NCI-H1930 (cell line): ENCODE measurements around the gene P3H2.

Experiments
- DNase-seq, 2 experiments: peaks; one replicate each; lab custom pipeline; 2025; lab: John Stamatoyannopoulos, UW

Gene P3H2

DNA sequence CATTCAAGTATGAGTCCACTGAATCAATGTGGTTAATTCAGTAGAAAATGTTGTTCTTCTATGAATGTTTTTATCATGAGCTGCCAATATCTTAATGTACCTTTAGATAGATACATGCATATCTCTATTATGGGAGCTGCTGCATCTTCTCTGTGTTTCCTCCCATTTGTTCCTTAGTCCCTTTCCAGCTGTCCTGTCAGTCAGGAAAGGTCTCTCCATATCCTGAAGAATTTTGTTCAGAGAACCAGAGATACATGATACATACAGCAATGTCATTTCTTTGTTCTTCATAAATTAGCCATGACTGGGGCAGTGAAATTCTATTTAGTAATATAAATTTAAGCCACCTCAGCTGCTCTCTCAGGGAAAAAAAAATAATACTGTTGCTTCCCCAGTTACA, 103.7 kb downstream of the P3H2 start:
- DNase-seq, result no peak

DNA sequence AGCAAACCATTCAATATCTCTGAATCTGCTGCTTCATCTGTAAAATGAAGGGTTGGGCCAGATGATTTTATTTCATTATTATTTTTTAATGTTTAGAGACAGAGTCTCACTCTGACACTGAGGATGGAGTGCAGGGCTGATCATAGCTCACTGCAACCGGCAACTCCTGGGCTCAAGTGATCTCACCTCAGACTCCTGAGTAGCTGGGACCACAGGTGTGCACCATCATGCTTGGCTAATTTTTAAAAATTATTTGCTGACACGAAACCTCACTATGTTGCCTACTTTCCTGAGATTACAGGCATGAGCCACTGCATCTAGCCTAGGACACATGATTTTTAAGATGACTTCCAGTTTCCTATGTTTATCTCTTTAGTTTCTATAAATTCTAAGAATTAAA, 105.8 kb downstream of the P3H2 start:
- no peak for DNase-seq

DNA sequence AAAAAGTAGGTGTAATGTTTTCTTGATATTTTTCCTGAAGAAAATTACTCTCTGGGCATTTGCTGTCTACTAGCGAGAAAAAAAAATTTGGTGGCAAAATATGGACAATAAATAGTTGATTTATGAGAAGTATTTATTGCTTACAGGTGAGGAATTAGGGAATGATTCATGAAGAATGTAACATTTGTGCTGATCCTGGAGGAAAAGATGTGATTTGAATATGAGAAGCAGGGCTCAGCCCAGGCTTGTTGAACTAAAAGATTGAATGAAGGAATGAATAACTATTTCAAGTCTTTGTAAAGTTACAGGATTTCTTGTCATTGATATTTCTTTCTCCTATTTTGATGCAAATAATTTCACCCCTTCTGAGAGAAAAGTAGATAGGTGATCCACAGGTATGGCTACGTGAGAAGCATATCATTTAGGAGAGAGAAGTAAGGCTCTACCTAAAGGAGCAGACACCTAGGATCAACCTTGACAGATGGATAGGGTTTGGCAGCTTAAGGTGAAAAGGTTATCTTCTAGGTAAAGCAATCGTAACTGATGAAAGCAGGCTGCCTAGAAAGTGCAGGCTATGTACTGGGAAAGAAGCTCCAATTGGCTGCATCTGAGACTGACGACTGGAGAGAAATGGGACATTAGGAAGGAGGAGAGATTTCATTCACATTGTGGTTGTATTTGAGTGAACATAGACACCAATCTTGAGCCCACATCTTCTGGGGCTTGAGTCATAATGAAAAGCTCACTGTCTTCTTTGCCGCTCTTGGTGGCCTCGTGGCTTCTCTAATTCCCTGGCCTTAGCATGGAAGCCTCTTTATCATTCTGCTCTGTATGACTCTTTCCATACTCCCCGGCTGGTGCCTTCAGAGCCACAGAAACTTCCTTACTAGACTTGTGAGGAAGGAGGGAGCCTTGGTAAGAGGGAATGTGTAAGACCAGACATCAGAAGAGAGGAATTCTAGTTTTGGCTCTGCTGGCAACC, 106.5 kb downstream of the P3H2 start:
- no peak for DNase-seq

DNA sequence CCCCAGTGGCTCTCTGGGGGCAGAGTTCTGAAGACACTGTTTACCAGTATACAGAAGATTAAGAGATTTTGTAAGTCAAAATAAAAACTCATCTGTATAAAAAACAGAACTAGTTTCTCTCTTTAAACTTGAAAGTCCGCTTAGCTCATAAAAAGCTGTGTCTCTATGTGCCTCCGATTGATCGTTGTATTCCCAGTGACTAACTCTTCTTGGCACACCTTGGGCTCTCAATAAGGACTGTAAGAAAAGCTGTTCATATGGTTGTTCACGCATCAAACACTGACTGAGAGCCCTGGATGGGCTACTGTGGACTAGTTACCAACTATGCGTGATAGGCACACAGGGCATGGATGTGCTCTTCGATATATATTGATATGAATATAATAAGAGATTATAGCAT, 107.9 kb downstream of the P3H2 start:
- no peak for DNase-seq

DNA sequence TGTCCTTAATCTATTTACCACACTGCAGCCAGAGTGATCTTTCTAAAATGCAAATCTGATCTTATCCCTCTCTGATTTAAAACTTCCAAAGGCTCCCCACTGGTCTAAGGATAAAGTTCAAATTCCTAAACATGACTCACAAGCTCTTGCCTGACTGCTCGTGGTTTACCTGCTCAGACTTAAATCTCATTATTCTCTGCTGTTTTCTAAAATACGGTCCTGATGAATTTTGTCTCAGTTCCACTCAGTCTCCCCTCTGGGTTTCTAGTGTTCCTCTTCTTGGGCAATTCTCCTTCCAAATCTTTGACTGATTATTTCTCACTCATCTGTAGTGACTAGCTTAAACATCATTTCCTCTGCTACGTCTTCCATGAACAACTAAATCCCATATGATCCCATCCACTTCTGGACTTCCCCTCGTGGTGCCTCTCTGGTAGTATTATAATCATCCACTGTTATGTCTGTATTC, 108.3 kb downstream of the P3H2 start:
- no peak for DNase-seq

DNA sequence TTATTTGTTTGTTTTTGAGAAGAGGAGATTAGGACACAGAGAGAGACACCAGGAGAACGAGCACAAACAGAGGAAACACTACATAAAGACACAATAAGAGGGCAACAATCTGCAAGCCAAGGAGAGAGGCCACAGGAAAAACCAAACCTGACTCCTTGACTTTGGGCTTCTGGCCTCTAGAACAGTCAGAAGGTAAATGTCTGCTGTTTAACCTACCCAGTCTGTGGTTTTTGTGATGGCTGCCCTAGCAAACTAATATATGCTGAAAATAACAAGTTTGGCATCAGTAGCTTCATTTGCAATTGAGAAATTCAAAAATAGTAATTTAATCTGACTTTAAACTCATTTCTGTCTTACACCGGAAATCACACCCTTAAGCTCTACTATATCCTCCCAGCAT, 110.2 kb downstream of the P3H2 start:
- no peak for DNase-seq

DNA sequence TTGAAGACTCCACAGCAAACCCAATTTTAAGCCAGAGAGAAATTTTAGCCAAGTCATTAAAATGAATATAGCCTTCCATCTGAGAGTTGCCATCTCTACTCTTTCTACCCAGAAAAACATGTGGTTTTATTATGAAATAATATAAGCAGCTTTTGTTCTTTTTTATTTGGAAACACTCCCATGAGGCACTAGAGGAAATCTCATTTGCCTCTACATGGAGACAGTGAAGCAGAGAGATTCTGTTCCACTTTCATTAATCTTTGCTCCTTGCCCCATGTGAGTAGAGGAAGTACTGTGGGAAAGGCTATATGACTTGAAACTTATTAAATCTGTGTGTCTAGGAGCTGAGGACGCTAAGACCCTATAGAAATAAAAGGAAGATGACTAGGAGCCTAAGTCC, 111.1 kb downstream of the P3H2 start:
- no peak for DNase-seq

DNA sequence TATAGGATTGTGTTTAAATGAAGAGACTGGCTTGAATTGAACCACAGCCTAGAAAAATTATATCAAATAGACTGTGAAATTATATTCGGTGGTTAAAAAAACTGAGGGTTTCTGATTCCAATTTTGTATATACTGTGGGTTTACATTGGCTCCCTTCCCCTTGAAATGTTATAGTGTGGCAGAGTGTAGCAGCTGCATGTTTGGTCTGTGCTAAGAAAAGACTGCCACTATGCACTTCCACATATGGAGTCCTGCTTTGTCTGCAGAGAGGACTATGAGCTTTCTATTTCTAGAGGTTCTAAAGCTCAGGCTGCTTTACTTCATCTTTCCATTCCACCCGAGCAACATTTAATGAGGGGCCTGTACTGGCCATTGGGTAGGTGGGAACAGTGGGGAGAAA, 112.3 kb downstream of the P3H2 start:
- no peak for DNase-seq

DNA sequence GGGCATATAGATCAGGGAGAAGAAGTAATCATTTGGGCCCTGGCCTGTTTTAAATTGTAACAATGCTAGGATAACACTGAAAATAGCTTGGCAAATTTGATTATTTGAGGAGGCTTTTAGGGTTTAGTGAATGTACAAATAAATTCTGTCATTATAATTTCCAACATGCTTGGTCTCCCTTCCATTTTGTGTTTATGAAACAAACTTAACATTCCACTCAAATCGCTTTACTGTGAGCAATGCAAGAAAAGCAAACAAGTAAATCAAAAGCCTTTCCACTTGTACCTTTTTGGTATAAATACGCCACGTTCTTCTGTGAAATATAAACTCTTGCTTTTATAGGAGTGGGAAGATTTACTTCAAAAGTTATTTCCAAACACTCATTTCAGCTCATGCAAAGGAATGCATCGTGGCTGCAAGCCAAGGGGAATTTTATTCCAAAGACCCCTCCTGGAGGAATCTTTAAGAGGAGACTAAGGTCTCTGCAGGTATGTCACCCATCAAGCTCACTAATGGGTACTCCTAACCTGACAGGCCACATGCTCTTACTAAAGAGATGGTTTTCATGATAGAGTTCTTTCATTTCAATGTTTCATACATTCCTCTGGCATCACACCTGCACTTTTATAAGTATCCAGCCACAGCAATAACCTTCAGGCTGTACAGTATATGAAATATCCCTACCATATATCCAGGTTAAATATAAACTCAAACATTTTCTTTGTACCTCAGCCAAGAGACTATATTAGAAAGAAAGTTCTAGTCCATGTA, 115.2 kb downstream of the P3H2 start:
- DNase-seq, result no peak

DNA sequence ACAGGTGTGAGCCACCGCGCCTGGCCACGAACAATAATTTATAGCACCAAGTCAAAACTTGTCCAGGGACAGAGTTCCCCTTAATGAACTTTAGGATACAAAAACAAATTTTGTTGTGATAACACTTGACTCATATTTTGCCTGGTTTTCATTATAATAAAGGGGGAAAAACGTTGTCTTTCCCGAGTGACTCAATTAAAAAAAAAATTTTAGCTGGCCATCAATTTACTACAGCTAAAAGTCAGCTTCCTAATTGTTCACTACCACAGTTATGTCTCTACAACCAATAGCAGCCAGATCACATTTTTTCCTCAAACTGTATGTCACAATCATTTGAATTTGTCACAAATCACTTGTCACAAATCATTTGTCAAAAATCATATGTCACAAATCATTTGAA, 116.0 kb downstream of the P3H2 start:
- no peak for DNase-seq

DNA sequence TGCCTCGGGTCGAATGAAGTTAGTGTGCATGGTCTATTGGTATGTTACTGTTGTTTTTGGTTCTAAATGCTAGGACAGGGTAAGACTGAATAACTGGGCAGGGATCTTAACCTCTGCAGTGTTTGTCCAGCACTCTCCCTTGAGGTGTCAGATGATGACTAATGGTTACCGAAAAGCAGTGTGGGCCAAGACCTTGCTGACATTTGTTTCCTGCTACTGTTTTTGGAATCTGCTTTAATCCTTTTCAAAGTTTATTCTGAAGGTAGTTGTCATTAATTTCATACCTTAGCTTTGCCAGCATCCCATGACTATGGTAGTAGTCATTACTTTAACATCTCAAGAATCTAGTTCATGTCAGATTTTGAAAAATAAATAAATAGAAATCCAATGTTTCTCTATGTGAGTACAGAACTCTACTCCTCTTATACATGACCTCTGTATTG, 117.0 kb downstream of the P3H2 start:
- no peak for DNase-seq

DNA sequence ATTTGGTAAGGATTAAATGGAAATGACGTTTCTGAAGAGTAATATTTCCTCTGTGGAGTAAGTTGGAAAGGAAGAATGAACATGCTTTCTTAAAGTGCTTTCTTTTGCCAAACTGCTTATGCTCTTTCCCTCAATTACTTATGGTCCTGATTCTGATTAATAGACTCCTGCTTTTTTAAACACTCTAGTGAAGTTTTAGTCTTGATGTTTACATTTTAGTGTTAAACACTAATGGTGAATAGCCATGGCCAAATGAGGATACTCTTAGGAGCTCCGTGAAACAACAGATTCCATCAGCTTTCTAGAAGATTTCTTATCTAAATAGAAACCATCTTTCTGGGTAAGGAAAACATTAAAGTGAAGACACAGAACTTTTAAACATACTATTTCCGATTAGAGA, 117.6 kb downstream of the P3H2 start:
- no peak for DNase-seq

DNA sequence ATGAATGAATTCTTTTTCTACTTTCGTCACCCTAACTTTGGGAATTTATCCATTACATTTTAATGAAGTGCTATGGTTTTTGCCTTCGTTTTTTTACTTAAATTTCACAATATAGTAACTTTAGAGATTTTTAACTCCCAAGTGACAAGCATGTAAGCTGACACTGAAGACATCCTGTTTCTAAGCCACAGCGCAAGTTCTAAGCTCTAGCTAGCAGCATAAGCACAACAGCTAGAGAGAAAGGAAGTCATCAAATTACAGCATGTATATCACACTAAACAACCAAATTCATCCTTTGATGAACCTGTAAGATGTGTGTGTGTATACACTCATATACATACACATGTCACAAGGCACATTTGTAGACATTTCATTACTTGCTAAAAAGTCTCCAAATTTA, 119.3 kb downstream of the P3H2 start:
- DNase-seq, result no peak

DNA sequence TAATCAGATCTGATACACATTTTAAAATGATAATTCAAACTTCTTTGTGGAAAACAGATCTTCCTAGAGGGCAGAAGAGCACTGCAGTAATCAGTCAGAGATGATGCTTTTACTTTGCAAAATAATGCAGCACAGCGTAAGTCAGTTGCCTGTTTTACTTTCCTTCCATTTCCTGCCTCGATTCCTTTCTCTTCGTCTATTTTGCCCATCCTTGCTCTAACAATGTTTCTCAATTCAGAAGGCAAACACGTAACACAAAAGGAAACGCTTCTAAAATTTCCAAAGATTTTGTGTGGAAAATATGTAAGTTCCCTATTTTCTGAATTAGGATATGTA, 119.9 kb downstream of the P3H2 start:
- DNase-seq, result no peak

DNA sequence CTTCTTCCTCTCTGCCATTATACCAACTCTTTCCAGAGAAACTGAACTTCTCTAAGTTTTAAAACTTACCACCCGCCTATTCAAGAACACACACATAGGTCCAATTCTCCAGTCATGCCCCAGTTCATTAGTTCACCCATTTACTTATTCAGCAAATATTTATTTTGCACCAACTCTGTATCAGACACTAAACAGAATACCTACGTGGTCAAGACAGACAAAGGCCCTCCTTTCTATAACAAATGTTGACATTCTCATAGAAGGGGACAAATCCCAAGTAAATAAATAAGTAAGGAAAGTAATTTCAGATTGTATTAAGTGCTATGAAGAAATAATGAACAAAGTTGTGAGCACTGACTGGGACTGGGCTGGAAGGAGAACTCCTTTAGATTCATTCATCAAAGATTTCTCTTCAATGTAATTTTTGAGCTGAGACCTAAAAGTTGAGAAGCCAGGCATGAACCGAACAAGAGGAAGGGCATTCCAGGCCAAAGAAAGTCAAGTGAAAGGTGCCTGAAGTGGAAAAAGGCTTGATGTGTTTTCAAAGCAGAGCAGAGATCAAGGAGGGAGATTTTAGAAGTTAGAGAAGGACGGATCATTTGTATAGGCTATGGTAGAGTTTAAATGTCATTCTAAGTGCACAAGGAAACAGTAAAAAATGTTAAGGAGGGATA, 120.4 kb downstream of the P3H2 start:
- DNase-seq, result no peak

DNA sequence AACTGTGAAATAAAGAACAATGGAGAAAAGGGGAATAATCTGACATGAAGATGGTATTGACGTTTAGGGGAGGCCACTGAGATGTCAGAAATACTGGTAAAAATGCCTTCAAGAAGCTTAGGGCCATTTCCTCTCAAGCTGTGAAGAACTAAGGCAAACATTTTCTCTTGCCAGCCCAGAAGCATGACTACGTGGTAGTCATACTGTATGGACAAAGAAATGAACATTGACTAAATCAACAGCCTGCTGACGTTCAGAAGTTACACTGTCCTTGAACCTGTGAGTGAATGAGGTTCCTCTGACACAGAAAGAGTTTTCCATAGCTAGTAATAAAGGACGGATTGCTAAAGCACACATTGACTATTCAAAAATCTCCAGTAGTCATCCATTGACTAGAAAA, 121.0 kb downstream of the P3H2 start:
- DNase-seq, result no peak

DNA sequence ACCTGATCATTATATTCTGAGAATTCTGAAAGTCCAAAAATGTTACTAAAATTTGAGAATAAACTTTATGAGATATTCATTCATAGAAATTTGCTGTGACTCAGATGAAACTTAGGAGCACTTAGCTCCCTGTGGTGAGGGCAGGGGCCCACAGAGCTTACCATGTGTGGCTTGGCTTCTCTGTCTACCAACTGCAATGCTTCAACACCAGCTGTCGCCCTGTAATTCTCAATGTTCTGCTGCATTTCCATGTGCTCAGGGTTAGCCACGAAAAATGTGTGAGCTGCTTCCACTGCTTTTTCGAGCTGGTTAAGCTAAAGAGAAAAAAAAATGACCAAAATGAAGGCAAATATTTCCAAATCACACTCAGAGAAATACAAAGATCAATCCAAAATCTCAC, 125.6 kb downstream of the P3H2 start:
- DNase-seq, result no peak

DNA sequence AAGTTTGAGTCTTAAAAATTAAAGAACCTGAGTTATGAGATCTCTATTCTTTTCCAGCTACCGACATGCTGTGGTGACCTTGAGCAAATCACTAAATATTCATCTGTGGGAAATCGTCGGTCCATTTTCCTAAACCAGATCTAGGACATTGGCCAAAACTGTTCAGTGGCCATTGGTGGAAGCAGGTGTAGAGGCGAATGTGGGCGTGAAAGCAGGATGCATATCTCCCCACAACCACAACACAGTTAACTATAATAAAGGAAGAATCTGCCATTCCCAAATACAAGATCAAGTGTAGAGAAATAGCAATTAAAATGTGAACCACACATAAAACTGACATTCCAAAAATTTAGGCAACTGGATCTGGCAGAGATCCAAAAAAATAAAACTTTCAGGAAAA, 129.9 kb downstream of the P3H2 start:
- DNase-seq, result no peak

DNA sequence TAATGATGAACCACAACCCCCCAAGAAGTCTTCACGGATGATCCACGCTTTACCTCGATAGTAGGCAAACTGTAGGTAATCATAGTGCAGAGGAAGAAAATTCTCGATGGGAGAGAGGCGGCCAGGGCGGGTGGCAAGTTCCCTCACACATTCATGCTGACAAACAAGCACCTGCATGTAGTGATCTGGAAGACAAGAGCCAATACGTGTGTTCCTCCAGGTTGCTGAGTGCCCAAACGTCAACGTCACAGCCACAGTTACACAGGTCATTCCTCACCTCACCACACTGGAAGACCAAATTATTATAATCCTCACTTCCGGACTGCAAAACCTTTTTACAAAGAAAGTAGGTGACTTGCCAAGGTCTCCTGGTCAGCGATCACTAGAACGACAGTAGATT, 131.8 kb downstream of the P3H2 start:
- no peak for DNase-seq

DNA sequence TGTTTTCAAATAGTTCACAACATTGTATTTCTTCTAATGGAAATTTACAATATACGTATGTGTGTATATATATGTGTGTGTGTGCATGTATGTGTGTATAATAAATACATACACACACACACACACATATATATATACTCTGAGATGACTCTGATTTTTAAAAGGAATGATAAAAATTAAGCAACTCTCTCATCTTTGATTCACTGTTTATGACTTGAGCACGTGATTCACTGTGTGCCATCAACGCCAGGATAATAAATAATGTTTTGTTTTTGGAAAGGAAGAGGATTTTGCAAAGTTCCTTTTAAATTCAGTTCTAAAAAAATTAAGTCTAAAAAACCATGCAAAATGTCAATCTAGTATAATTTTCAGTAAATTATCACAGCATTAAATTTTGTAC, 132.4 kb downstream of the P3H2 start:
- DNase-seq, result no peak

DNA sequence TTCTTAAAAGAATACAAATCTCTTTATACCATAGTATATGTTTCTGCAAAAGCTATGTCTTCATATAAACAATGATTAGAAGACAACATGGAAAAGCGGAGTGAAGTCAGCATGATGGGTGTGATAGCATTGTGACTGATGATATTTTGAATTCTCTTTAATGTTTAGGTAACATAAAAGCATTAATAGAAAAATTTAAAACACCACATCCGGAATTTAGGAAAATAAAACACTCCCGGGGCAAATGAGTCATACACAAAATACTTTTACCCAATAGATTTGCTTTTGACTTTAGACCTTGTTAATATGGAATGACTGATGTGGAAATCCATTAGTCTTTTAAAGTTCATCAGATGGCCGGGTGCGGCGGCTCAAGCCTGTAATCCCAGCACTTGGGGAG, 134.7 kb downstream of the P3H2 start:
- no peak for DNase-seq

DNA sequence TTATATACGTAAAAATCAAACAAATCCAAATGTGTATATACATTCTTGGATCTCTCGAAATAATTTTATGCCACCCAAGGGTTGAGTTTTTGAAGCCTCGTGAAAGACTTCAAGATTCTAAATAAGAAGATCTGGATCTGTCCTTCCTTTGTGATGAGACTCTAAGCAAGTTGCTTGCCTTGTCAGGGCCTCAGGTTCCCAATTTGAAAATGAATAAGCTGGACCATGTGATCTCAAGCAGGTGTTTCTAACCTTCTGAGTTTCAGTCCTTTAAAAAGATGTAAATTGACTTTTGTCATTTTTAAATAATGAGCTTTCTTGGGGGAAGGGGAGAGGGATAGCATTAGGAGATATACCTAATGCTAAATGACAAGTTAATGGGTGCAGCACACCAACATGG, 137.1 kb downstream of the P3H2 start:
- DNase-seq, result no peak
